NCI-H748 (cell line): ENCODE measurements around the gene ZNF211.

Experiments
- DNase-seq: peaks from one replicate; lab custom pipeline; 2025; ENCODE audit not compliant: unreplicated experiment; lab: John Stamatoyannopoulos, UW

ZNF211 gene

DNA sequence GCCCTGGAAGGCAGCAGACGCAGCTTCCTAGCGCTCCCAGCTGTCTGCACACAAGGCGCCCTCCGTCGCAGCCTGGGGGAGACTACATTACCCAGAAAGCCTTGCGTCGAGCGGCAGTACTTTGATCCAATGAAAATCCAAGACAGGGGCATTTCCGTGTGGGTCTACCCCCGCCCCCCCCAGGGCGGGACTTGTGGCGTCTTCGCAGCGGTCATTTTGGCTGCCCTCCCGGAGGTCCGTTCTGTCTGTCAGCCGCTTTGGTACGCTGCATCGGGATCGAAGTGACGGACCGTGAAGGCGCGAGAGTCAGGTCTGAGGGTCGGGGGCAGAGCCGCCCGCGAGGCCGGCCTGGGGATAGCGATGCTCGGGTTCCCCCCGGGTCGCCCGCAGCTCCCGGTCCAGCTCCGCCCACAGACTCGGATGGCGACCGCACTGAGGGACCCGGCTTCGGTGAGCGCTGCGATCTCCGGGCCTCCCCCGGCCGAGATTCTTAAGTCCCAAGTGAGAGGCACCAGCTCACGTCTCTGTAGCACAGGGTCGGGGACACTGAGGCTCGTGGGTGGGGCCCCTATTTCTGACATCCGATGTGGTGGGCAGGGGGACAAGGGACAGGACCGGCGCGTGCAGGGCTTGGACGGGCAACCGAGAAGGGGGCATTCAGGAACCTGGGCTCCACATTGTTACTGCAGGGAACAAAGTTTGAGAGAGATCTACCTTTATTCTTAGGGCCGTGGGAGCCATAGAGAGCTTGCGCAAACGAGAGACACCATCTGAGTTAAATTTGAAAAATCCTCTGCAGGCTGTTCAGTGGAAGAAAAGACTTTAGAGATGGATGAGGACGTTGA, at the start of gene ZNF211:
ZNF211 (plus strand) TSS at position 182 of the 845 bp plus-strand sequence; CDS start at position 361, 179 bp downstream.
- DNase-seq: peak; percentile 97

DNA sequence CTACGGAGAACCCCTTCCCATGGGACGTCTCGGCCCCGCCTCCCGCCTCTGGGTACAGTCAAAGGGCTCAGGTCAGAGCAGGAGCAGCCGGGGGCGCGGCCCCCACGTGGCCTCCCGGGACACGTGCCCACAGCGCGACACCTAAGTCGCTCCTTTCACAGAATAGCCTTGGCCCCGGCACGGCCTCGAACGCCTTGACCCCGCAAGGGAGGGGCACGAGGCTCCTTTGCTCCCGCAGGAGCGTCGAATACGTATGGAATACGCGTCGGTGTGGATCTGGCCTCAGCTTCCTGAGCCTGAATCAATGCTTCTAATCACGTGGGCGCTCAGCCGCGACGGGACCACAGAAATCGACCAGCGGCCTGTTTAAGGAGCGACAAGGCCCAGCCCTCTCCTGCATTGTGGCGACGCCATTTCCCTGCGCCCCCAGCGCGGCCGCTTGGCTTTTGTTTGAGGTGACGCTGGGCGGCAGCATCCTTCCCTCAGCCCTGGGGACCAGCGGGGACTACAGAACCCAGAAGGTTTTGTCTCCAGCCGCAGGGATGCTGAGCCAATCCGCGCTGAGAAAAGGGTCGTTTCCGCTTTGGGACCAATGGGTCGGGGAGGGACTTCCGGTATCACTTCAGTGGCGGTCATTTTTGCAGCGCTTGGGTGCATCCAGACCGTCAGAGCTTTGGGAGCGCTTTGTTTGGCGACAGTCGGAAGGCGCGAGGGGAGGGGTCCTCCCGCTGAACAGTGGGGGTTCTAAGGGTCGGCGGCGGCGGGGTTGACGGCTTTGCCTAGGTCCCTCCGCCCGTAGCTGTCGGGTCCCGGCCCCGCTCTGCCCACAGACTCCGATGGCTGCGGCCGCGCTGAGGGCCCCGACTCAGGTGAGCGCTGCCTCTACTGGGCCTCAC, 49.2 kb upstream of the ZNF211 start, which contains the start of gene ZIK1:
ZIK1 (plus strand) TSS at position 625 of the 896 bp plus-strand sequence; CDS start at position 837, 212 bp downstream.
- peak; percentile 99 for DNase-seq

DNA sequence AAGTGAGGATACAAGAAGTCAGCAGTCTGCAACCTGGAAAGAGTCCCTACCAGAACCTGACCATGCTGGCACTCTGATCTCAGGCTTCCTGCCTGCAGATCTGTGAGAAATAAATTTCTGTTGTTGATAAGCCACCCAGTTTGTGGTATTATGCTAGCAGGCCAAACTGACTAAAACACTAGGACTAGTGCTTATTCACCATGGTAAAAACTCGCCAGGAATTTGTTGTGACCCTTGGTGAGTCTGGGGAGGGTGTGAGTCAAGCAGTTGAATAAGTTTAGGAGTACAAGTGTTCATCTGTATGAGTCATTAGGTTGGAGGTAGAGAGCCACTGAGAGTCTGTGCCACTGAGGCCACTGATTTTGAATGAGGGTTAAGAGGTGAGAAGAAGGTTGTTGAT, 45.4 kb upstream of the ZNF211 start:
- DNase-seq: no peak

DNA sequence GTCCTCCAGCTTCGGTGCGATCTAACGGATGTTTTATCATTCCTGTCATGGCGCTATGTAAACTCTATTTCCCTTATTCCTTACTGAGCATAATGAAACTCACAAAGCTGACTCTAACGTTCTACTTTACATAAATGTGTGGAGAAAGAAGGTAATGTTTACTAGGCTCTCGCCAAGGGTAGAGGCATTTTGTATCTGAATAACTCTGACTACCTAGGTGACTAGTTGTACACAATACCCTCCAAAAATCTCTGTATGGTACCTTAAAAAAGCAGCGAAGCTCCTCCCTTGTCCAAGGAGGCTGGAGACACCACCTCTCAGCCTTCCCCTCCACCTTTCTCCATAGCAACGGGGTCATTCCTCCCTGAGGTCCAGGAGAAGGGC, 33.6 kb upstream of the ZNF211 start:
- no peak for DNase-seq

DNA sequence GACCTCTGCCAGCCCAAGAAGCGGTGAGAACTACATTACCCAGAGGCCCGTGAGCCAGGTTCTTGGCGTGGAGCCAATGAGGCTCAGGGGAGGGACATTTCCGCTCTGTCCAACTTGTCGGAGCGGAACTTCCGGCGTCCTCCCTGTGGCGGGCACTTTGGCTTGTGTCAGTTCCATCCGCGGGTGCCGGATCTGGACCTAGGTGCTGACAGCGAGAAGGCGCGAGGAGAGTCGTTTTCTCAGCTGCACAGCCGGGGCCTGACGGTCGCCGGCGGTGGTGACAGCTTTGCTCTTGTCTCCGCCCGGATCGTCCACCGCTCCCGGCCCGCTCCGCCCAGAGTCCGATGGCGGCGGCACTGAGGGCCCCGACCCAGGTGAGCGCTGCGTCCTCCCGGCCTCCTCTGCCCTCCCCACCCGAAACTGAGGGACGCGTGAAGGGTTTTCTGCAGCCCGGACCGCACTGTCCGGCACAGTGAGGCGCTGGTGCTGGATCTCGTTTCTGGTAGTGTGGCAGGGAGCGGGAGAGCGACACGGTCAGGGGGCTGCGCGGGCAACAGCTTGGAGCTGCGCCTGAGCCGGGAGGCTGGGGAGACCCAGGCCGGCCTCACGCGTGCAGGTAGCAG, 33.1 kb upstream of the ZNF211 start, which contains the start of gene ZNF530:
ZNF530 (plus strand) TSS at position 125 of the 623 bp plus-strand sequence. CDS start 4,461 bp downstream, outside the sequence.
- DNase-seq: peak; percentile 97

DNA sequence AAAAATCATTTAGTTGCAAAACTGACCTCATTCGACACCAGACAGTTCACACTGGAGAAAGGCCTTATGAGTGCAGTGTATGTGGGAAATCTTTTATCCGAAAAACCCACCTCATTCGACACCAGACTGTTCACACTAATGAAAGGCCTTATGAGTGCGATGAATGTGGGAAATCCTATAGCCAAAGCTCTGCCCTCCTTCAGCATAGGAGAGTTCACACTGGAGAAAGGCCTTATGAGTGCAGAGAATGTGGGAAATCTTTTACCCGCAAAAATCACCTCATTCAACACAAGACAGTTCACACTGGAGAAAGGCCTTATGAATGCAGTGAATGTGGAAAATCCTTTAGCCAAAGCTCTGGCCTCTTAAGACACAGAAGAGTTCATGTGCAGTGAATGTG, 26.0 kb upstream of the ZNF211 start:
- DNase-seq: no peak

DNA sequence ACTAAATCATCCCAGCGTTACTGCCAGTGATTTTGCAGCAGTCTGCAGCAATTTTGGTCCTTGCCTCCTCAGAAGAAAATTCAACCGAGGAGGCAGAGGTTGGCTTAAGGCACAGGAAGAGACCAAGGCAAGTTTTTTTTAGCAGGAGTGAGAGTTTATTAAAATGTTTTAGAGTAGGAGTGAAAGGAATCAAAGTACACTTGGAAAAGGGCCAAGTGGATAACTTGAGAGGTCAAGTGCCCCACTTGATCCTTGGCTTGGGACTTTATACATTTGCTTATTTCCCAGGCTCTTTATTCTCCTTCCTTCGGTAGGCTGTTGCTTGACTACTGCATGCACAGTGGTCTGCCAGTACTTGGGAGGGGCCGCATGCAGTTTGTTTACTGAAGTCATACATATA, 21.9 kb upstream of the ZNF211 start:
- no peak for DNase-seq

DNA sequence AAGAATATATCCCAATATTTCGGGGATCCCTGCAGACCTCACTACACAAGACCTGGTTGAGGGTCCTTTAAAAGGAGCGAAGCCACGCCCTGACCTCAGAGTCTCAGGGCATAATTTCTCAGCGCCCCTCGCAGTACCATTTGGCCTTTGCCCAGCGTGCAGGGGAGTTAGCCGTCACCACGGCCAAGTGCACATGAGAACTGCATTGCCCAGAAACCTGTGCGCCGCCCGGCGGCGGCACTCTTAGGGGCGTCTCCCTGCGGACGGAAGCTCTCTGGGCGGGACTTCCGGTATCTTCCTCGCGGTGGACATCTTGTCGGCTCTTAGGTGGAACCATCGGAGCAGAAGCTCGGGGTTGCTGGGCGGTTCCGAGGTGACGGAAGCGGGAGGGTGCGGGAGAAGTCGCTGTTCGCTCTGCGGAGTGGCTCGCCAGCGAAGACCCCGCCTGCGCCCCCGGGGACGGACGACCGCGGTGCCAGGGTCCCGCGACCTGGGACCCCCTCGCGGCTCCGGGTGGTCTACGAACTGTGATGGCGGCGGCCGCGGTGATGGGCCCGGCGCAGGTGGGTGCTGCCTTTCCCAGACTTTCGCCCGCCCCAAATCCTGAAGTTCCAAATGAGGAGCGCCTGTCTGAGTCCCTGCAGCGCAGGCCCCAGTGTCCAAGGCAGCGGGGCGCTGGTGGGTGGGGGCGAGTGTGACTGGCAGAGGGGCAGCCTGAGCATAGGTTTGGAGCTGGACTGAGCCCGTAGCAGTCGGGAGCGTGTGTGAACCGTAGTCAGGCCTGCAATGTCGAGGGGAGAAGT, 18.8 kb upstream of the ZNF211 start, which contains the start of gene ZNF134:
ZNF134 (plus strand) TSS at position 302 of the 803 bp plus-strand sequence. CDS start 5,227 bp downstream, outside the sequence.
- peak; percentile 97 for DNase-seq

DNA sequence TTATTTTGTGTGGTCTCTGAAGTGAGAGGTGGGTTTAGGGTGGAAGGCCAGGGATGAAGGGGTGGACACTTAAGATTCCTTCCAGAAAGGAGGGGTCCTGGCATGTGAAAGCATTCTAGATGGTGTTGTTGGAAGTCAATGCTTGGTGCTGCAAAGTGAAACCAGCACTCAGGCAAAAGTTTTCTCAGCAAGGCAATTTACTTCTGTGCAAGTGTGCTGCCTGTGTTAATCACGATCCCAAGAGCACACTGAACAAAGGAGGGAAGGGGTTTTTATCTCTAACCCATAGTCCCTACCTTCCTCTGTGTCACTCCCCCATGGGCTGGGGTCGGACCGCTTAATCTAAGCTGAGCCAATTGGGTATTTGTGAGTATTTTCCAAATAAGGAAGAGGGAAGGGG, 17.6 kb upstream of the ZNF211 start:
- no peak for DNase-seq

DNA sequence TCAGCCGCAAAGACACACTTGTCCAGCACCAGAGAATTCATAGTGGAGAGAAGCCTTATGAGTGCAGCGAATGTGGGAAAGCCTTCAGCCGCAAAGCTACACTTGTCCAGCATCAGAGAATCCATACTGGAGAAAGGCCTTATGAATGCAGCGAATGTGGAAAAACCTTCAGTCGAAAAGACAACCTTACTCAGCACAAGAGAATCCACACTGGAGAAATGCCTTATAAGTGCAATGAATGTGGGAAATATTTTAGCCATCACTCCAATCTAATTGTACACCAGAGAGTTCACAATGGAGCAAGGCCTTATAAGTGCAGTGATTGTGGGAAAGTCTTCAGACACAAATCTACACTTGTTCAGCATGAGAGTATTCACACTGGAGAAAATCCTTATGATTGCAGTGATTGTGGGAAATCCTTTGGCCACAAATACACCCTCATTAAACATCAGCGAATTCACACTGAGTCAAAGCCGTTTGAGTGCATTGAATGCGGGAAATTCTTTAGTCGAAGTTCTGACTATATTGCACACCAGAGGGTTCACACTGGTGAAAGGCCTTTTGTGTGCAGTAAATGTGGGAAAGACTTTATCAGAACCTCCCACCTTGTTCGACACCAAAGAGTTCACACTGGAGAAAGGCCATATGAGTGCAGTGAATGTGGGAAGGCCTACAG, 12.2 kb upstream of the ZNF211 start:
- DNase-seq: no peak

DNA sequence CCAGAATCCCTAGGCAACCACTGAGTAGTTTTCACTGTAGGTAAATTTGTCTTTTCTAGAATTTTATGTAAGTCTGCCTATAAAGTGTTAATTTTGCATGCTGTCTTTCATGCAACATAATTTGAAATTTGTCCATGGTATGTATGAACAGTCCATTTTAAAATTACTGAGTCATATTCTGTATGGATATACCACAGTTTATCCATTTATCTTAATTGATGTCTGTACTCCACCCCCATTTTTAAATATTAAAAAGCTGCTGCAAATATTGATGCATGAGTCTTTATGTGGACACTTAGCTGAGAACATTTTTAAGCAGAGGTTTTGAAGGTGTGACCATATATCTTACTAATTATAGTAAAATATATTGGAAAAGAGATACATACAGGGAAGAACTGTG, 9.9 kb upstream of the ZNF211 start:
- no peak for DNase-seq

DNA sequence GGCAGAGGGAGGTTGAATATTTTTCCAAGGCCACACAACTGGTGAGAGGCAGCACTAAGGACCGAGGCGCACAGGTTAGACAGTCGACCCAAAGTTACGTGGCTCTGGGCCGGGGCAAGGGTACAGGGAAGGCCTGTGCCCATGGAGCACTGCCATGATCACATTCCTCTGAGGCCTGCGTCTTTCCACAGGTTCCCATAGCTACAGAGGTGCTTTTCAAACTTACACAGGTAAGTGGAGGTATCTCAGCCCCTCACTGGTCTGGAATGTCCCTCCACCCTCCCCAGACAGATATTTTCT, 814 bp downstream of the ZNF211 start:
- DNase-seq: no peak

DNA sequence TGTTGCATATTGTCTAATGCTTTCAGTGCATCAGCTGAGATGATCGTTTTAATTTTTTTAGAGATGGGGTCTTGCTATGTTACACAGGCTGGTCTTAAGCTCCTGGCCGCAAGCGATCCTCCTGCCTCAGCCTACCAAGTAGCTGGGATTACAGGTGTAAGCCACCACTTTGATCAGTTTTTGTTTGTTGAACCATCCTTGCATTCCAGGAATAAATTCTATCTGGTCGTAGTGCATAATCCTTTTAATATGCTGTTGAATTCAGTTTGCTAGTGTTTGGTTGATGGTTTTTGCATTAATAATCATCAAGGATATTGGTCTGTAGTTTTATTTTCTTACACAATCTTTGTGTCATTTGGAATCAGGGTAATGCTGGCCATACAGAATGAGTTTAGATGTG, 4.4 kb downstream of the ZNF211 start:
- DNase-seq: no peak

DNA sequence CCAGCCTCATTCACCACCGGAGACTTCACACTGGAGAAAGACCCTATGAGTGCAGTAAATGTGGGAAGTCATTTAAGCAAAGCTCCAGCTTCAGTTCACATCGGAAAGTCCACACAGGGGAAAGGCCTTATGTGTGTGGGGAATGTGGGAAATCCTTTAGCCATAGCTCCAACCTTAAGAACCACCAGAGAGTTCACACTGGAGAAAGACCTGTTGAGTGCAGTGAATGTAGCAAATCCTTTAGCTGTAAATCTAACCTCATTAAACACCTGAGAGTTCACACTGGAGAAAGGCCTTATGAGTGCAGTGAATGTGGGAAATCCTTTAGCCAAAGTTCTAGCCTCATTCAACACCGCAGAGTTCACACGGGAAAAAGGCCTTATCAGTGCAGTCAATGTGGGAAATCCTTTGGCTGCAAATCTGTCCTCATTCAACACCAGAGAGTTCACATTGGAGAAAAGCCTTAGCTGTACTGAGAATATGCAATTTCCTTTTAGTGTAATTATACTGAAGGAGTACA, 8.8 kb downstream of the ZNF211 start:
- DNase-seq: no peak

DNA sequence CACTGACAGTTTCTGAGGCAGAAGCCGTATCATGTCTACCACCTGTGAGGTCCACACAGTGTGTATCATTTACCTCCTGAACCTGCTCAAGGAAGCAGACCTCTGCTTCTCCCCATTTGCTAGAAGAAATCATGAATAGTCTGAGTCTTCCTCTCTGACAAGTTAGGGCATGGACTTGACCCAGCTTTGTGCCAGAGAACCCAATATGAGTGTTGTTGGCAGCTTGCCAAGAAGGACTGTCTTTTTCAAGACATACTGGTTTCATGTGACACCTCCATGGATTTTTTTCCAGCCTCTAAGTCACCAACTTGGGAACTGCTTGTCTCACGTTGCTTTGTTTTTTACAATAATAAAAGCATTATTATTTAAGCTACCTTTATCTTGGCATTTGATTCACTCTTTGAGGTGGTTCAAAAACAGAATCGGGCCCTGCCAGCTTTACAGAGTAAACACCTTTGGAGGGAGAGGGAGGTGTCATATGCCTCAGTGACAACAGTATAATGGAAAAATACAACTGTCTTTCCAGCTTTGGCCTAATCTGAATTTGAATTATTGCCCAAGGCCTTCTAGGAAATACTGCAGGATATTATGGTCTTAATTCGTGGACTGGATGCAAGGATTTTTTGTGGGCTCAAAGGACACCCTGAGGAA, 9.6 kb downstream of the ZNF211 start:
- peak; percentile 15 for DNase-seq

DNA sequence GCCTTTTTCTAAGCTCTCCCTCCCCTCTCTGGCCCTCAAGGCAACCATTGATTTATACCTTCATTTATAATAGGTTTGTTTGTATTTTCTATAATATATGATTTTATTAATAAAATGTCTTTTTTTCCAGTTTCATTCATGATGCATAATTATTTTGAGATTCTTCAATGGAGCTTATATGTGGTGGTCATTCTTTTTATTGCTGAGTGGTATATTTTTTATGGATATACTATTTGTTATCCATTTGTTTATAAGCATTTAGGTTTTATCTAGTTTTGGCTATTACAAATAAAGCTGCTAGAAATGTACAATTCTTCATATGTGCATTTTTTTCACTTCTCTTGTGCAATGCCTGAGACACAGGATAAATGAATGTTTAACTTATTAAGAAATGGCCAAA, 10.8 kb downstream of the ZNF211 start:
- DNase-seq: no peak

DNA sequence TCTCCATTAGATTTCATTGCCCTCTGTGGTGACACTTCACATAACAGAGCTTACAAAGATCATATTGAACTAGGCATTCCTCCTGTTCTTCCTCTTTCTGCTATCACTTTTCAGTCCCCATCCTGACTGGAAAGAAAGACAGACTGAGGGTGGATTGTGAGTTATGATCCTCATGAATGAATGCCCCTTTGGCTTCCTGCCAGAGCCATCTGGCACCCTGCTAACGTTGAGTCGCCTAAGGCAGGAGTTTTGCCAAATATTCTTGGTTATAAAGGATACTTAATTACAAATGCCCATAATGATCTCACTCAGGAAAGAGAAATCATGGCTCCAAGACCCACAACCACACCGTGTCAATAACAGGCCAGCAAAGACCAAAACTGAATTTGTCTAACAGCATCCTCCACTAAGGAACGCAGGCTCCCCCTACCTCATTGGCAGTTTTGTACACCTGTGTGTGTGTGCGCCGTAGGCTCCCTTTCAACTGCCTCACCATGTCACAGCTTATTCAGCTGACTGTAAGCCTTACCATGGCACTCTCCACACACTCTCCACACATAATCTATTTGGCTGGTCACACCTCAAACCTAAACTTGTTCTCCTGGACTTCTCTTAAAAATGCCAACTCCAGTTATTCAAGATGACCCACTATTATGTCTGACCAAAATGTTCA, 15.5 kb downstream of the ZNF211 start:
- peak; percentile 77 for DNase-seq

DNA sequence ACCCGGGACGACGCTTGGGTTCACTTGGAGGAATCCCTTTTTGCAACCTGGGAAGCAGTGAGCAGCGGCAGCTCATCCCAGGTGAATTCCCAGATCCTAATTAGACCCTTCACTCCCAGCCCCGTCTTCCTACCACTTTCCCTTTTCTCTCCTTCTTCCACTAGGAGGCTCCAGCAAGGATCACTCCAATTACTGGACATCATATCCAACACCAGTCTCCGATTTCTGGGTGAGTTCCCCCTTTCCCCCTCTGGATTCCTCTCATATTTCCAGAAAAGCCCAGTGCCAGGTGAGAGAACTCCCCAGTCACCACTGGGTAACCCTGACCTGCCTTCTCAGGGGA, 18.7 kb downstream of the ZNF211 start:
- DNase-seq: no peak

DNA sequence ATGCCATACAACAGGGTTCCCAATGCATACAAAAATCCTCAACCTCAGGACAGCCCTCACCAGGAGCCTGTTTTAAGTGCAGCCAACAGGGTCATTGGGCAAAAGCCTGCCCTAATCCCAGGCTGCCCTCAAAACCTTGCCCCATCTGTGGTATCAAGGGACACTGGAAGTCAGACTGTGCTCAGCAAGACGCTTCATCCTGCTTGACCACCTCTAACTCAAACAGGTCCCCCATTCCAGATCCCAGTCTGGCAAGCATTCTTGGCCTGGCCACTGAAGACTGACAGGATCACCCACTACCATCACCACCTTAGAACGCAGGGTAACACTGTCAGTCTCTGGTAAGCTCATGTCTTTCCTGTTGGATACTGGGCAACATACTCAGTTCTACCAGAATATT, 20.7 kb downstream of the ZNF211 start:
- DNase-seq: no peak
